GM20000 (cell line): Measurements from ENCODE around the gene FOXL2.

Source experiments
- DNase-seq: peaks from one replicate; pipeline ENCODE4 v3.0.0; 2012; ENCODE audit warnings: low spot score
- CTCF ChIP-seq: IDR thresholded peaks from 2 replicates; pipeline ENCODE4 v1.5.1; 2012; ENCODE audit warnings: mild to moderate bottlenecking, control low read depth; ENCODE audit errors: extremely low read depth, missing control alignments

The FOXL2 gene

GRCh38 chr3:138899351-138899991, 47.5 kb downstream of the FOXL2 start:
- no peak for TF ChIP-seq CTCF
- no peak for DNase-seq

GRCh38 chr3:138898708-138899107, 48.2 kb downstream of the FOXL2 start:
- no peak for TF ChIP-seq CTCF
- DNase-seq, result no peak

GRCh38 chr3:138898301-138898700, 48.6 kb downstream of the FOXL2 start:
- no peak for DNase-seq
- TF ChIP-seq CTCF, result no peak
